Thoracic aorta (tissue), 2 donors: ENCODE data around the gene VCAN. TPM values are rescaled to one million over a fixed set of nuclear protein-coding genes. Genes with fewer than 3 reads are reported as not detected.

Source experiments
- ATAC-seq: fragments of 150-250 bp; one replicate; pipeline ENCODE4 v1.8.0; 2017; ENCODE audit warnings: low read depth; ENCODE audit not compliant: insufficient number of reproducible peaks, low FRiP score
- DNase-seq: peaks from one replicate; pipeline ENCODE4 v3.0.0-alpha.2; 2020; ENCODE audit warnings: low spot score
- H3K27ac ChIP-seq, 2 donors: fragments of 200-600 bp; sonication (generic); 1 replicate in 1 of 2; 2 replicates in 1 of 2; pipeline ENCODE4 v1.5.1; 2016; ENCODE audit warnings: mild to moderate bottlenecking in 2 of 2, moderate library complexity in 2 of 2
- H3K27me3 ChIP-seq: fragments of 200-600 bp; sonication (generic); replicated peaks from 2 replicates; pipeline ENCODE4 v1.6.0; 2016; ENCODE audit warnings: mild to moderate bottlenecking; ENCODE audit not compliant: insufficient read depth
- H3K36me3 ChIP-seq: fragments of 200-600 bp; sonication (generic); one replicate; pipeline ENCODE4 v1.5.1; 2016
- H3K4me1 ChIP-seq, 2 donors: fragments of 200-600 bp; sonication (generic); 1 replicate in 1 of 2; 2 replicates in 1 of 2; pipeline versions ENCODE4 v1.5.1 to v1.6.0; 2016; ENCODE audit warnings: low read depth in 2 of 2, mild to moderate bottlenecking in 1 of 2; ENCODE audit not compliant: control insufficient read depth in 1 of 2
- H3K4me3 ChIP-seq: fragments of 200-600 bp; sonication (generic); 2 replicates; pipeline ENCODE4 v1.5.1; 2016; ENCODE audit warnings: mild to moderate bottlenecking
- H3K9me3 ChIP-seq: fragments of 200-600 bp; sonication (generic); 2 replicates; pipeline ENCODE4 v1.5.1; 2016
- total RNA-seq, 2 donors: library from RNA; depleted of rRNA; stranded (reverse); fragments of >200 nt; gene quantifications; one replicate each; pipeline versions ENCODE4 v1.1.0 to v1.2.3, GENCODE V29; 2016
- TF ChIP-seq, protein P1 (sequence below): fragments of 200-600 bp; sonication (generic); IDR thresholded peaks from one replicate; pipeline ENCODE4 v1.5.1; 2019; ENCODE audit warnings: antibody characterized with exemption

The VCAN gene
- total RNA-seq, 2 donors from 2014 or later: 870 to 1,101 TPM

DNA sequence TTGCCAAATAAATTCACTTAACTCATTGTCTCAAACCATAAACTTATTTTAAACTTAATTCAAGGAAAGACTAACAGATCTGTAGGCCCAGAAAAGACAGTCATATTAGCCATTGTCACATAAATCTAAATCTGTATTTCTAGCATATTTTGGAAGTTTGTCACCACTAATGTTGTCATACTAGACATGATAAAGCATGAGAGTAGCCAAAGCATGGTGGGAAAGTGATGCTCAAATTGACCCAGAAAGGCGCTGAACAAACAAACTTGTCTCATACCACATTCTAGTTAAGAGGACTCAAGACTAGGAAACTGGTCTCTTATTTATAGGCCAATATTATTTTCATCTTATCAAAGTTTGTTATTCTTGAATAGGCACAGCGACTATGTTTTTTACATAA lies 99.4 kb downstream of the VCAN start:
- no peak for ATAC-seq

DNA sequence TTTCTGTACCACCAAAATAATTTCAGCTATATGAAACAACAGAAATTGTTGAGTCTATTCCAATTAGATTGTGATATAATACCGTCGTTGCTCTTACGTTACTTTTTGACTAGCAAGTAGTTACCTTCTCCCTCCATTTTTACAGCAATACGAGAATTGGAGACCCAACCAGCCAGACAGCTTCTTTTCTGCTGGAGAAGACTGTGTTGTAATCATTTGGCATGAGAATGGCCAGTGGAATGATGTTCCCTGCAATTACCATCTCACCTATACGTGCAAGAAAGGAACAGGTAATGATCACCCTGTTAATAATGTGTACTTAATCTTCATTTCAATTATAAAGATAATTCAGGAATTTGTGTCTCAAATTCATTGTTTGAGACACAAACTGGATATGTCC lies 100.7 kb downstream of the VCAN start:
- TF ChIP-seq, protein P1, sequence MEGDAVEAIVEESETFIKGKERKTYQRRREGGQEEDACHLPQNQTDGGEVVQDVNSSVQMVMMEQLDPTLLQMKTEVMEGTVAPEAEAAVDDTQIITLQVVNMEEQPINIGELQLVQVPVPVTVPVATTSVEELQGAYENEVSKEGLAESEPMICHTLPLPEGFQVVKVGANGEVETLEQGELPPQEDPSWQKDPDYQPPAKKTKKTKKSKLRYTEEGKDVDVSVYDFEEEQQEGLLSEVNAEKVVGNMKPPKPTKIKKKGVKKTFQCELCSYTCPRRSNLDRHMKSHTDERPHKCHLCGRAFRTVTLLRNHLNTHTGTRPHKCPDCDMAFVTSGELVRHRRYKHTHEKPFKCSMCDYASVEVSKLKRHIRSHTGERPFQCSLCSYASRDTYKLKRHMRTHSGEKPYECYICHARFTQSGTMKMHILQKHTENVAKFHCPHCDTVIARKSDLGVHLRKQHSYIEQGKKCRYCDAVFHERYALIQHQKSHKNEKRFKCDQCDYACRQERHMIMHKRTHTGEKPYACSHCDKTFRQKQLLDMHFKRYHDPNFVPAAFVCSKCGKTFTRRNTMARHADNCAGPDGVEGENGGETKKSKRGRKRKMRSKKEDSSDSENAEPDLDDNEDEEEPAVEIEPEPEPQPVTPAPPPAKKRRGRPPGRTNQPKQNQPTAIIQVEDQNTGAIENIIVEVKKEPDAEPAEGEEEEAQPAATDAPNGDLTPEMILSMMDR: no peak
- H3K4me1 ChIP-seq: peaks cover 0 to 35% of the 10 kb centered on the region in 2 donors
- no peaks in the 10 kb centered on the region for H3K27me3 ChIP-seq
- peaks cover 7% of the 10 kb centered on the region for H3K36me3 ChIP-seq
- no peak overlapping the region for H3K27ac ChIP-seq
- ATAC-seq (no peak), DNase-seq (no peak)
- no peaks in the 10 kb centered on the region for H3K9me3 ChIP-seq
- H3K4me3 ChIP-seq: no peak overlapping the region

More for the DNA sequence above, 99.4 kb downstream of the VCAN start:
- no peak overlapping the region for H3K4me3 ChIP-seq
- no peak for DNase-seq
- TF ChIP-seq, protein P1: no peak
- H3K36me3 ChIP-seq: peaks cover 7% of the 10 kb centered on the region
- H3K27me3 ChIP-seq: no peaks in the 10 kb centered on the region
- peak overlapping the region in 1 of 2 donors; percentile 9 for H3K27ac ChIP-seq
- H3K9me3 ChIP-seq: no peaks in the 10 kb centered on the region
- H3K4me1 ChIP-seq: peaks cover 0 to 42% of the 10 kb centered on the region in 2 donors

DNA sequence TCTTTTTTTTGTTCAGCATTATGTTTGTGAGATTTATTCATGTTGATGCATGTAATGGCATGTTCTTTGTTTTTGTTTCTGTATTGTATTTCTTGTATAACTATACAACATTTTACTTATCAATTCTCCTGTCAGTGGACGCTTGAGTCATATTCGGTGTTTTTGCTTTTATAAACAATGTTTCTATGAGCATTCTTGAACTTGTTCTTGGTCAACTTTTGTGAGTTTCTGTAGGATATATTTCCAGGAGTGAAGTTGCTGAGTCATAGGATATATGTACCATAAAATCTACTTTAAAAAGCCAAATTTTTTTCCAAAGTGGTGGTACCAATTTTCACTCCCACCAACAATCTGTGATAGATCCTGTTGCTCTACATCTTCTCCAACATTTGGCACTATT lies 104.8 kb downstream of the VCAN start:
- peaks cover 0 to under 1% of the 10 kb centered on the region in 2 donors for H3K4me1 ChIP-seq
- TF ChIP-seq, protein P1: no peak
- ATAC-seq: no peak
- H3K27ac ChIP-seq: no peak overlapping the region
- H3K4me3 ChIP-seq: no peak overlapping the region
- H3K36me3 ChIP-seq: peaks cover 23% of the 10 kb centered on the region
- no peak for DNase-seq
- H3K27me3 ChIP-seq: no peaks in the 10 kb centered on the region
- no peaks in the 10 kb centered on the region for H3K9me3 ChIP-seq

DNA sequence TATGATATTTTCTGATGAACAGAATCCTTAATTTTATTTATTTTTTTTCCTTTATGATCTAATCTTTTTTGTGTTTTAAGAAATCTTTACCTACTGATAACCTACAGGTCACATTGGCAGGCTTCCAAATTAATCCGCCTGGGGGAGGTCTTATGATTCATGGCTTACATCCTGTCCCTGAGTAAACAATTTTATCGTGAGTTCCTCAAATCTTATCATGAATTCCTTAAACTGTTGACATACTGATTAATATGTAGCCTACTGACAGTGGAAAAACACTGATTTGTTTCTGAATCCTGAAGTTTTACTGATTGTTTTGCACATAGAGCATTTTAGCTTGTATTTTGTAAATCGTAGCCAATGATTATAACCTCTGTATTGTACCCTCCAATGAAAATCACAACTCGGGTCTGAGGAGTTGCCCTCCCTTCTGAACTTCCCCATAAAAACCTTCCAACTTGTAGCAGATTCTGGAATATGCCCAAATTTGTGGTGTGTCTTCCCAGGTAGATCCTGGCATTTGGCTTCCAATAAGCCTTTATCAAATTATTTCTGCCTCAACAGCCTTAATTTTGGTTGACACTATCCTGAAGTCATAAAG lies 105.6 kb downstream of the VCAN start:
- TF ChIP-seq, protein P1: no peak
- peaks cover 23% of the 10 kb centered on the region for H3K36me3 ChIP-seq
- H3K27me3 ChIP-seq: no peaks in the 10 kb centered on the region
- H3K27ac ChIP-seq: peak overlapping the region; percentile 6 to 32
- no peak overlapping the region for H3K4me3 ChIP-seq
- H3K4me1 ChIP-seq: no peaks in the 10 kb centered on the region
- H3K9me3 ChIP-seq: no peaks in the 10 kb centered on the region
- DNase-seq (no peak), ATAC-seq (no peak)

DNA sequence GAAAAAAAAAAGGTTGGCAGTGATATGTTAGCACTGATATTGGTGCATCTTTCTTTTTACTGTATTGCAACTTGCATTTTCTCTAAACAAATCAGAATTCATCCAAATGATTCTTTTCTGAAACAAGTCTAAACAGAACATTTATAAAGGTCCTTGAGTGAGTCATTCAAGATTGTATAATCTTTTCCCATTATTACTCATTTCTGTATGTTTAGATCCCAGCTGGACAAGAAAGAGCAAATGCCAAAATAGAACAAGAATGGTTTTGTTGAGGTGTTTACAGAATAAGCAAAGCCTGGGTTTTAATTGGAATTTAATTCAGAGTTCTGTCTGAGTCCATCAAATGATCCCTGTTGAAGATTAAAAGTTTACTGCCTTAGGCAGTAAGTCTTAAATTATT lies 112.3 kb downstream of the VCAN start:
- DNase-seq (no peak), ATAC-seq (no peak)
- TF ChIP-seq, protein P1: no peak
- H3K4me1 ChIP-seq: peaks cover 8 to 45% of the 10 kb centered on the region in 2 donors
- H3K27ac ChIP-seq: no peak overlapping the region
- H3K9me3 ChIP-seq: no peaks in the 10 kb centered on the region
- no peak overlapping the region for H3K4me3 ChIP-seq
- H3K36me3 ChIP-seq: peaks cover 18% of the 10 kb centered on the region
- no peaks in the 10 kb centered on the region for H3K27me3 ChIP-seq
